GM12878 (cell line): ENCODE data around the gene COL19A1. TPM values are rescaled to one million over a fixed set of nuclear protein-coding genes. Genes with fewer than 3 reads are reported as not detected.

Experiments used
- ATAC-seq: fragments of 200-7000 bp; cut with Tn5 transposase; 3 replicates; pipeline ENCODE4 v1.9.1; 2020; ENCODE audit warnings: mild to moderate bottlenecking, moderate library complexity
- BruUV-seq: library from RNA; stranded (reverse); fragments of 400-500 nt; replicated peaks from 2 replicates; lab custom pipeline; 2021; lab: Mats Ljungman, UMichigan
- CTCF ChIA-PET: fragments of 300-600 bp; sonication (Branson Sonifier 250); formaldehyde crosslinking; extraction: SDS; loops from one replicate; lab custom pipeline; 2021; ENCODE audit warnings: inconsistent platforms; lab: Yijun Ruan, JAX
- POLR2A ChIA-PET: fragments of 350-600 bp; formaldehyde crosslinking; extraction: SDS; loops from one replicate; lab custom pipeline; 2021; ENCODE audit warnings: inconsistent platforms; lab: Charles Lee
- RAD21 ChIA-PET: fragments of 300-600 bp; sonication (Branson Sonifier 250); formaldehyde crosslinking; loops from one replicate; lab custom pipeline; 2023; ENCODE audit warnings: antibody characterized with exemption; ENCODE audit not compliant: unreplicated experiment; lab: Charles Lee
- SMC1A ChIA-PET: fragments of 300-600 bp; sonication (Branson Sonifier 250); formaldehyde crosslinking; loops from one replicate; lab custom pipeline; 2023; ENCODE audit not compliant: unreplicated experiment, uncharacterized antibody; lab: Charles Lee
- DNase-seq: peaks from one replicate; pipeline ENCODE4 v3.0.0-alpha.2; 2011; ENCODE audit warnings: low read depth, low spot score
- FAIRE-seq: peaks from 3 replicates; lab custom pipeline; 2011; peaks lifted over from hg19 to GRCh38; lab: Jason Lieb, UNC
- H2AFZ ChIP-seq: 2 replicates; pipeline ENCODE4 v1.6.0; 2011; ENCODE audit warnings: low read depth, low read length, control low read depth; ENCODE audit not compliant: control insufficient read depth
- H3K27ac ChIP-seq: 2 replicates; pipeline ENCODE4 v1.5.1; 2011; ENCODE audit warnings: control low read depth; ENCODE audit not compliant: control insufficient read depth, insufficient read depth
- H3K27me3 ChIP-seq, 2 experiments: replicated peaks in 1 of 2; 2 replicates each; pipeline versions ENCODE4 v1.6.0 to v1.6.1; 2011; ENCODE audit warnings: low read length in 1 of 2; ENCODE audit not compliant: control insufficient read depth in 2 of 2, insufficient read depth in 2 of 2
- H3K36me3 ChIP-seq, 2 experiments: 2 replicates each; pipeline ENCODE4 v1.5.1; 2011; ENCODE audit warnings: low read length in 1 of 2; ENCODE audit not compliant: control insufficient read depth in 2 of 2, insufficient read depth in 2 of 2
- H3K4me1 ChIP-seq: 2 replicates; pipeline ENCODE4 v1.6.1; 2011; ENCODE audit warnings: mild to moderate bottlenecking, low read length, moderate library complexity, mixed read lengths; ENCODE audit not compliant: control insufficient read depth, insufficient read depth
- H3K4me2 ChIP-seq: 2 replicates; pipeline ENCODE4 v1.6.0; 2011; ENCODE audit warnings: control low read depth; ENCODE audit not compliant: control insufficient read depth, insufficient read depth
- H3K4me3 ChIP-seq: fragments of 200-600 bp; sonication (generic); 2 replicates; pipeline ENCODE4 v1.5.1; 2016
- H3K79me2 ChIP-seq: 2 replicates; pipeline ENCODE4 v1.6.0; 2011; ENCODE audit warnings: low read length; ENCODE audit not compliant: control insufficient read depth, insufficient read depth
- H3K9ac ChIP-seq: 2 replicates; pipeline ENCODE4 v1.8.0; 2011; ENCODE audit warnings: low read length, control low read depth, mixed read lengths; ENCODE audit not compliant: control insufficient read depth, insufficient read depth
- H3K9me3 ChIP-seq: replicated peaks from 3 replicates; pipeline ENCODE4 v1.5.1; 2011; ENCODE audit warnings: mild to moderate bottlenecking, low read length; ENCODE audit not compliant: control insufficient read depth, insufficient read depth
- H4K20me1 ChIP-seq: 2 replicates; pipeline ENCODE4 v1.6.0; 2011; ENCODE audit not compliant: control insufficient read depth, insufficient read depth
- BACH1 ChIP-seq: fragments of 450-650 bp; IDR thresholded peaks from 2 replicates; pipeline ENCODE4 v1.6.1; 2017; ENCODE audit warnings: mild to moderate bottlenecking, borderline replicate concordance
- BMI1 ChIP-seq: fragments of 450-650 bp; IDR thresholded peaks from 2 replicates; pipeline ENCODE4 v1.6.1; 2016; ENCODE audit warnings: mild to moderate bottlenecking, moderate library complexity, borderline replicate concordance
- CHD4 ChIP-seq: fragments of 200-600 bp; sonication (generic); IDR thresholded peaks from 2 replicates; pipeline ENCODE4 v1.6.1; 2016; ENCODE audit warnings: mild to moderate bottlenecking
- EP300 ChIP-seq, 2 experiments: fragments of 150-350 bp in 1 of 2; IDR thresholded peaks; 2 replicates each; pipeline ENCODE4 v1.6.1; 2011 to 2012; ENCODE audit warnings: low read depth in 2 of 2, low read length in 2 of 2, borderline replicate concordance in 1 of 2, improper control_type of control experiment in 1 of 2, inconsistent platforms in 1 of 2; ENCODE audit not compliant: control insufficient read depth in 1 of 2
- FOXM1 ChIP-seq: IDR thresholded peaks from 2 replicates; pipeline ENCODE4 v1.6.1; 2012; ENCODE audit warnings: low read depth, mild to moderate bottlenecking, inconsistent platforms, low read length, moderate library complexity
- NBN ChIP-seq: fragments of 450-650 bp; IDR thresholded peaks from 2 replicates; pipeline ENCODE4 v1.6.1; 2016
- RUNX3 ChIP-seq: IDR thresholded peaks from 2 replicates; pipeline ENCODE4 v1.6.1; 2012; ENCODE audit warnings: low read length, inconsistent platforms
- SMC3 ChIP-seq: IDR thresholded peaks from 2 replicates; pipeline ENCODE4 v1.6.1; 2011; ENCODE audit warnings: low read length, improper control_type of control experiment, borderline replicate concordance
- TCF3 ChIP-seq: IDR thresholded peaks from 2 replicates; pipeline ENCODE4 v1.6.1; 2012; ENCODE audit warnings: low read depth, mild to moderate bottlenecking, low read length, borderline replicate concordance; ENCODE audit not compliant: insufficient read depth
- WGBS: methylation state at CpG from one replicate; pipeline ENCODE4 v1.1.6; 2016; ENCODE audit warnings: low lambda C conversion rate; ENCODE audit not compliant: insufficient replicate concordance, insufficient coverage; ENCODE audit errors: missing lambda C conversion rate; 5-methylcytosine and 5-hydroxymethylcytosine counted together
- in situ Hi-C: fragments of 300-500 bp; cut with MboI; formaldehyde crosslinking; loops from 9 replicates; pipeline ENCODE4 v1.14.3; 2018; ENCODE audit warnings: mixed read lengths
- intact Hi-C: fragments of 100-400 bp; cut with micrococcal nuclease; formaldehyde crosslinking; loops from one replicate; pipeline ENCODE4 v1.14.2; 2022; ENCODE audit not compliant: unreplicated experiment
- polyA plus RNA-seq, 11 experiments: library from polyadenylated mRNA; depleted of rRNA in 4 of 11; unstranded in 6 of 11; stranded (reverse) in 5 of 11; fragments of >200 nt; fragmentation: Nextera tagmentation in 4 of 11; fragmentation: Illumina TruSeq in 1 of 11; extraction: Ambion mirVana in 4 of 11; extraction: Trizol in 1 of 11; gene quantifications; 1 replicate in 1 of 11; 2 replicates in 10 of 11; pipeline versions ENCODE4 v1.2.1 to v1.2.3, GENCODE V29; 2011 to 2016; ENCODE audit warnings: inconsistent platforms in 2 of 11, missing spikeins in 2 of 11, low read depth in 1 of 11
- total RNA-seq, 4 experiments: library from RNA; depleted of rRNA in 3 of 4; stranded (reverse); fragments of >200 nt in 3 of 4; fragmentation: Illumina TruSeq in 1 of 4; extraction: Trizol in 1 of 4; gene quantifications; 2 replicates each; pipeline versions ENCODE4 v1.2.1 to v1.2.3, GENCODE V29; 2013 to 2021
- TF ChIP-seq, protein P1 (sequence below): fragments of 450-650 bp; IDR thresholded peaks from 2 replicates; pipeline ENCODE4 v1.6.1; 2017; ENCODE audit warnings: mild to moderate bottlenecking, moderate library complexity
- TF ChIP-seq, protein P2 (sequence below): fragments of 450-650 bp; IDR thresholded peaks from 2 replicates; pipeline ENCODE4 v1.6.1; 2016; ENCODE audit warnings: mild to moderate bottlenecking

The COL19A1 gene
- total and polyA plus RNA-seq, 10 of the 15 experiments (the other 5 are each of a cell fraction or from before 2014, with no cell fraction given) = 1.1 to 13.5 (median 4.1) TPM

DNA sequence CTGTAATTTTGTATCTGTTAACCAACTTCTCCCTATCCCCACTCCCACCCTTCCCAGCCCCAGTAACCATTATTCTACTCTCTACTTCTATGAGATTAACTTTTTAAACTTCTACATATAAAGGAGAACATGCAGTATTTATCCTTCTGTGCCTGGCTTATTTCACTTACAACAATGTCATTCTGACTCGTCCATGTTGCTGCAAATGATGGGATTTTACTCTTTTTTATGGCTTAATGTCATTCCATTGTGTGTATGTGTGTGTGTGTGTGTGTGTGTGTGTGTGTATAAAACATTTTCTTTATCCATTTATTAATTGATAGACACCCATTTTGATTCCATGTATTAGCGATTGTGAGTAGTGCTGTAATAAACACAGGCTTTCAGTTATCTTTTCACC lies 76.1 kb downstream of the COL19A1 start:
- Histone ChIP-seq H3K9ac (no peak overlapping the region), H3K27me3 (no peaks in the 10 kb centered on the region), H2AFZ (no peak overlapping the region), H4K20me1 (no peaks in the 10 kb centered on the region), H3K4me2 (no peak overlapping the region), H3K4me3 (no peak overlapping the region), H3K79me2 (no peaks in the 10 kb centered on the region), H3K4me1 (no peaks in the 10 kb centered on the region), H3K36me3 (no peaks in the 10 kb centered on the region; a peak in 2 of 4 replicates), H3K9me3 (no peaks in the 10 kb centered on the region), H3K27ac (no peak overlapping the region)
- ATAC-seq (no peak), DNase-seq (no peak), FAIRE-seq (peak; percentile 27)
- 75% methylated on average over 2 of the region's 2 CpGs for WGBS
- CTCF ChIA-PET = no interaction called here
- in situ Hi-C loops (no loop called here), intact Hi-C loops (no loop called here)
- POLR2A ChIA-PET = no interaction called here
- no peak for TF ChIP-seq NBN
- TF ChIP-seq BACH1 = no peak
- TF ChIP-seq EP300 (IDR thresholded peaks at IDR 0.05; ENCODE audit: borderline replicate concordance in 1 of 2, control insufficient read depth in 1 of 2, low read depth in 2 of 2, low read length in 2 of 2) = no peak
- SMC1A ChIA-PET = no interaction called here
- RAD21 ChIA-PET = no interaction called here
- BruUV-seq = no TSS peak

DNA sequence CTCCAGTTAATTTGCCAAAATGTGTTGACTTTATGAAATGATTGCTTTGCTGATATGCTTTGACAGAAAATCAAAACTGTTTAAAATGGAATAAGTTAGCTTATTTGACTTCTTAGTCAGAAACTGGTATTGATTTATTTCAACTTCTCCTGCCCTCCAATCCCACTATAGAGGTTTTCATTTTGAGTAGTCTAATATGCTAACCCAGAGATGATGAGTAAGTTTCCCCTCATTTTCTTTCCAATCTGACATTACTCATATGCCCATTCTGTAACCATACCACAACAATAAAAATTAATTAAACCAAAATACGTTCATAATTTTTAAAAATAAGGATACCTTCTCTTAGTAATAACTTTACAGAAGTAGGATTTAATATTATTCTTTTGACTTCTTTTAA lies 78.8 kb downstream of the COL19A1 start:
- H3K4me2 ChIP-seq = no peak overlapping the region
- H3K4me3 ChIP-seq = no peak overlapping the region
- no TSS peak for BruUV-seq
- H3K4me1 ChIP-seq = no peaks in the 10 kb centered on the region
- H3K36me3 ChIP-seq = no peaks in the 10 kb centered on the region; a peak in 2 of 4 replicates
- H3K27ac ChIP-seq = no peak overlapping the region
- no peak overlapping the region for H3K9ac ChIP-seq
- ChIA-PET SMC1A (interaction anchor here (0.9 to 1.7 kb wide), 4 partner anchors 38 to 75 kb away, joined by 4 read pairs; no protein-coding TSS in a partner anchor), RAD21 (interaction anchor here (1.5 kb wide), 1 partner anchor 8 kb away, joined by 3 read pairs; no protein-coding TSS in a partner anchor), CTCF (interaction anchor here (0.9 to 1.3 kb wide), 2 partner anchors 13 to 38 kb away, joined by 3 to 4 read pairs; no protein-coding TSS in a partner anchor), POLR2A (no interaction called here)
- H3K79me2 ChIP-seq = no peaks in the 10 kb centered on the region
- no peak for ATAC-seq
- no peaks in the 10 kb centered on the region for H3K9me3 ChIP-seq
- H4K20me1 ChIP-seq = no peaks in the 10 kb centered on the region
- no peak for FAIRE-seq
- no peak overlapping the region for H2AFZ ChIP-seq
- no peak for DNase-seq
- intact Hi-C loops = no loop called here
- in situ Hi-C loops = no loop called here
- no peaks in the 10 kb centered on the region for H3K27me3 ChIP-seq
- WGBS = 96% methylated on average over 1 of the region's 1 CpG
- no peak for TF ChIP-seq RUNX3
- no peak for TF ChIP-seq SMC3
- TF ChIP-seq BMI1 = no peak
- no peak for TF ChIP-seq FOXM1
- TF ChIP-seq, protein P1, sequence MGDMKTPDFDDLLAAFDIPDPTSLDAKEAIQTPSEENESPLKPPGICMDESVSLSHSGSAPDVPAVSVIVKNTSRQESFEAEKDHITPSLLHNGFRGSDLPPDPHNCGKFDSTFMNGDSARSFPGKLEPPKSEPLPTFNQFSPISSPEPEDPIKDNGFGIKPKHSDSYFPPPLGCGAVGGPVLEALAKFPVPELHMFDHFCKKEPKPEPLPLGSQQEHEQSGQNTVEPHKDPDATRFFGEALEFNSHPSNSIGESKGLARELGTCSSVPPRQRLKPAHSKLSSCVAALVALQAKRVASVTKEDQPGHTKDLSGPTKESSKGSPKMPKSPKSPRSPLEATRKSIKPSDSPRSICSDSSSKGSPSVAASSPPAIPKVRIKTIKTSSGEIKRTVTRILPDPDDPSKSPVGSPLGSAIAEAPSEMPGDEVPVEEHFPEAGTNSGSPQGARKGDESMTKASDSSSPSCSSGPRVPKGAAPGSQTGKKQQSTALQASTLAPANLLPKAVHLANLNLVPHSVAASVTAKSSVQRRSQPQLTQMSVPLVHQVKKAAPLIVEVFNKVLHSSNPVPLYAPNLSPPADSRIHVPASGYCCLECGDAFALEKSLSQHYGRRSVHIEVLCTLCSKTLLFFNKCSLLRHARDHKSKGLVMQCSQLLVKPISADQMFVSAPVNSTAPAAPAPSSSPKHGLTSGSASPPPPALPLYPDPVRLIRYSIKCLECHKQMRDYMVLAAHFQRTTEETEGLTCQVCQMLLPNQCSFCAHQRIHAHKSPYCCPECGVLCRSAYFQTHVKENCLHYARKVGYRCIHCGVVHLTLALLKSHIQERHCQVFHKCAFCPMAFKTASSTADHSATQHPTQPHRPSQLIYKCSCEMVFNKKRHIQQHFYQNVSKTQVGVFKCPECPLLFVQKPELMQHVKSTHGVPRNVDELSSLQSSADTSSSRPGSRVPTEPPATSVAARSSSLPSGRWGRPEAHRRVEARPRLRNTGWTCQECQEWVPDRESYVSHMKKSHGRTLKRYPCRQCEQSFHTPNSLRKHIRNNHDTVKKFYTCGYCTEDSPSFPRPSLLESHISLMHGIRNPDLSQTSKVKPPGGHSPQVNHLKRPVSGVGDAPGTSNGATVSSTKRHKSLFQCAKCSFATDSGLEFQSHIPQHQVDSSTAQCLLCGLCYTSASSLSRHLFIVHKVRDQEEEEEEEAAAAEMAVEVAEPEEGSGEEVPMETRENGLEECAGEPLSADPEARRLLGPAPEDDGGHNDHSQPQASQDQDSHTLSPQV = no peak
- TF ChIP-seq CHD4 = no peak
- TF ChIP-seq TCF3 = no peak
- TF ChIP-seq, protein P2, sequence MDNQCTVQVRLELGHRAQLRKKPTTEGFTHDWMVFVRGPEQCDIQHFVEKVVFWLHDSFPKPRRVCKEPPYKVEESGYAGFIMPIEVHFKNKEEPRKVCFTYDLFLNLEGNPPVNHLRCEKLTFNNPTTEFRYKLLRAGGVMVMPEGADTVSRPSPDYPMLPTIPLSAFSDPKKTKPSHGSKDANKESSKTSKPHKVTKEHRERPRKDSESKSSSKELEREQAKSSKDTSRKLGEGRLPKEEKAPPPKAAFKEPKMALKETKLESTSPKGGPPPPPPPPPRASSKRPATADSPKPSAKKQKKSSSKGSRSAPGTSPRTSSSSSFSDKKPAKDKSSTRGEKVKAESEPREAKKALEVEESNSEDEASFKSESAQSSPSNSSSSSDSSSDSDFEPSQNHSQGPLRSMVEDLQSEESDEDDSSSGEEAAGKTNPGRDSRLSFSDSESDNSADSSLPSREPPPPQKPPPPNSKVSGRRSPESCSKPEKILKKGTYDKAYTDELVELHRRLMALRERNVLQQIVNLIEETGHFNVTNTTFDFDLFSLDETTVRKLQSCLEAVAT = no peak
